Measurements from ENCODE around the gene TUBB6.

DNA sequence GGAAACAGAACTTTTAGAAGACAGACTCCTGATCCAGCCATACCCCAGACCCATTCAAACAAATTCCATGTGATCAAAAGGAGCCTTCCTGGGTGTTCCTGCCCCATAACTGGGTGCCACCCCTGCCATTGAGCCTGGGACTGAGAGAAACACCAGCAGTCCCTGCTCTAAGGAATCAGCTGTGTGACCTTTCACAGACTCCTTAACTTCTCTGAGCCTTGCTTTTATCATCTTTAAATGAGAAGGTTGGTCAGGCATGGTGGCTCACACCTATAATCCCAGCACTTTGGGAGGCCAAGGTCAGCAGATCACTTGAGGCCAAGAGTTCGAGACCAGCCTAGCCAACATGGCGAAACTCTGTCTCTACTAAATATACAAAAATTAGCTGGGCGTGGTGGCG lies 33.2 kb upstream of the TUBB6 start:
- no peak for TF ChIP-seq POLR2AphosphoS5 (IDR thresholded peaks at IDR 0.05; ENCODE audit: low read depth, low read length)
- no peak for TF ChIP-seq EZH2 (IDR thresholded peaks at IDR 0.05; ENCODE audit: low read depth, low read length, severe bottlenecking)
- TF ChIP-seq, protein P1, sequence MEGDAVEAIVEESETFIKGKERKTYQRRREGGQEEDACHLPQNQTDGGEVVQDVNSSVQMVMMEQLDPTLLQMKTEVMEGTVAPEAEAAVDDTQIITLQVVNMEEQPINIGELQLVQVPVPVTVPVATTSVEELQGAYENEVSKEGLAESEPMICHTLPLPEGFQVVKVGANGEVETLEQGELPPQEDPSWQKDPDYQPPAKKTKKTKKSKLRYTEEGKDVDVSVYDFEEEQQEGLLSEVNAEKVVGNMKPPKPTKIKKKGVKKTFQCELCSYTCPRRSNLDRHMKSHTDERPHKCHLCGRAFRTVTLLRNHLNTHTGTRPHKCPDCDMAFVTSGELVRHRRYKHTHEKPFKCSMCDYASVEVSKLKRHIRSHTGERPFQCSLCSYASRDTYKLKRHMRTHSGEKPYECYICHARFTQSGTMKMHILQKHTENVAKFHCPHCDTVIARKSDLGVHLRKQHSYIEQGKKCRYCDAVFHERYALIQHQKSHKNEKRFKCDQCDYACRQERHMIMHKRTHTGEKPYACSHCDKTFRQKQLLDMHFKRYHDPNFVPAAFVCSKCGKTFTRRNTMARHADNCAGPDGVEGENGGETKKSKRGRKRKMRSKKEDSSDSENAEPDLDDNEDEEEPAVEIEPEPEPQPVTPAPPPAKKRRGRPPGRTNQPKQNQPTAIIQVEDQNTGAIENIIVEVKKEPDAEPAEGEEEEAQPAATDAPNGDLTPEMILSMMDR (IDR thresholded peaks at IDR 0.05; ENCODE audit: control extremely low read depth in 1 of 3, insufficient read depth in 1 of 3, low read depth in 1 of 3, low read length in 3 of 3), result no peak
- TF ChIP-seq JUND (IDR thresholded peaks at IDR 0.05; ENCODE audit: low read length), result no peak
- no peak for TF ChIP-seq RFX5 (IDR thresholded peaks at IDR 0.05; ENCODE audit: borderline replicate concordance, low read depth, low read length)
- no peak for TF ChIP-seq EP300 (IDR thresholded peaks at IDR 0.05; ENCODE audit: borderline replicate concordance in 1 of 2, low read depth in 2 of 2, low read length in 2 of 2)
- no peak for TF ChIP-seq RNF2 (IDR thresholded peaks at IDR 0.05; ENCODE audit: borderline replicate concordance, low read depth, low read length, missing control alignments, poor library complexity, severe bottlenecking)
- no peak for TF ChIP-seq SUZ12 (IDR thresholded peaks at IDR 0.05; ENCODE audit: low read length)

Measured in H1 (cell line).